GM18858 (cell line): ENCODE data around the gene ANP32D.
"Not testable (repeated sequence)": the region's sequence is repeated elsewhere in the genome, so short reads cannot be mapped to it uniquely, and the experiment has no call there.

ENCODE experiments used
- ATAC-seq: cut with Tn5 transposase; IDR thresholded peaks from one replicate; pipeline ENCODE4 v1.9.1; 2021; ENCODE audit not compliant: unreplicated experiment

ANP32D gene

GRCh38 chr12:48472259-48472658 is at the start of gene ANP32D:
TSS of gene ANP32D (plus strand) at chr12:48472559. CDS start at chr12:48472665, 106 bp downstream.
- no peak for ATAC-seq

- ATAC-seq: no peak
These were observed 49.2 kb upstream of the ANP32D start for GRCh38 chr12:48423171-48423570.

- no peak for ATAC-seq
These were observed 47.7 kb upstream of the ANP32D start for GRCh38 chr12:48424644-48425043.

- not testable (repeated sequence) for ATAC-seq
These were observed 38.3 kb upstream of the ANP32D start for GRCh38 chr12:48434016-48434415.

- no peak for ATAC-seq
These were observed 31.3 kb upstream of the ANP32D start for GRCh38 chr12:48441069-48441468.

GRCh38 chr12:48442179-48442847 is 30.0 kb upstream of the ANP32D start:
- ATAC-seq: no peak

- no peak for ATAC-seq
These were observed 26.8 kb upstream of the ANP32D start for GRCh38 chr12:48445538-48445937.

GRCh38 chr12:48446161-48446776 is 26.1 kb upstream of the ANP32D start:
- no peak for ATAC-seq

- ATAC-seq: no peak
These were observed 24.6 kb upstream of the ANP32D start for GRCh38 chr12:48447755-48448154.

GRCh38 chr12:48451372-48451771 is 21.0 kb upstream of the ANP32D start:
- no peak for ATAC-seq

GRCh38 chr12:48452961-48453360 is 19.4 kb upstream of the ANP32D start:
- not testable (repeated sequence) for ATAC-seq

- ATAC-seq: no peak
These were observed 17.7 kb upstream of the ANP32D start for GRCh38 chr12:48454667-48455066.

GRCh38 chr12:48455116-48455515 is 17.2 kb upstream of the ANP32D start:
- no peak for ATAC-seq

GRCh38 chr12:48459259-48459658 is 13.1 kb upstream of the ANP32D start:
- ATAC-seq: no peak

- ATAC-seq: not testable (repeated sequence)
These were observed 3.3 kb upstream of the ANP32D start for GRCh38 chr12:48469027-48469426.

GRCh38 chr12:48473061-48473460 is 702 bp downstream of the ANP32D start:
- ATAC-seq: no peak

- ATAC-seq: not testable (repeated sequence)
These were observed 2.1 kb downstream of the ANP32D start for GRCh38 chr12:48474497-48474896.

- ATAC-seq: no peak
These were observed 9.8 kb downstream of the ANP32D start, which contains the start of gene C12orf54 for GRCh38 chr12:48482198-48482597. TSS of gene C12orf54 (plus strand) at chr12:48482498. CDS start at chr12:48483297, 799 bp downstream.

- no peak for ATAC-seq
These were observed 10.6 kb downstream of the ANP32D start for GRCh38 chr12:48482930-48483329.

GRCh38 chr12:48486261-48486660 is 13.9 kb downstream of the ANP32D start:
- no peak for ATAC-seq

GRCh38 chr12:48486679-48487078 is 14.3 kb downstream of the ANP32D start:
- no peak for ATAC-seq

GRCh38 chr12:48489012-48489411 is 16.7 kb downstream of the ANP32D start:
- ATAC-seq: peak; percentile 98

- ATAC-seq: not testable (repeated sequence)
These were observed 17.1 kb downstream of the ANP32D start for GRCh38 chr12:48489456-48489855.
